HFF-Myc (cell line): ENCODE results near the gene BIN1.

Experiments
- DNase-seq: peaks from one replicate; pipeline ENCODE4 v3.0.0-alpha.2; 2011; ENCODE audit warnings: low read depth; ENCODE audit errors: extremely low read depth
- H3K4me3 ChIP-seq: replicated peaks from 2 replicates; pipeline ENCODE4 v1.5.1; 2011; ENCODE audit warnings: low read depth, mild to moderate bottlenecking, control low read depth, low read length
- CTCF ChIP-seq: IDR thresholded peaks from 2 replicates; pipeline ENCODE4 v1.5.1; 2012; ENCODE audit warnings: mild to moderate bottlenecking, low read depth, low read length, control low read depth; ENCODE audit errors: missing control alignments

The BIN1 gene

GRCh38 chr2:127048969-127049897 lies 57.7 kb downstream of the BIN1 start:
- no peak for TF ChIP-seq CTCF
- no peak for DNase-seq
- H3K4me3 ChIP-seq = no peak overlapping the region

GRCh38 chr2:127048618-127048935 lies 58.4 kb downstream of the BIN1 start:
- no peak for TF ChIP-seq CTCF
- H3K4me3 ChIP-seq = no peak overlapping the region
- DNase-seq = no peak

- no peak for TF ChIP-seq CTCF
- DNase-seq = no peak
Observed at GRCh38 chr2:127047716-127048617, 59.0 kb downstream of the BIN1 start.

GRCh38 chr2:127047054-127047453 lies 59.9 kb downstream of the BIN1 start:
- TF ChIP-seq CTCF = no peak
- no peak for DNase-seq

More at GRCh38 chr2:127047716-127048617, 59.0 kb downstream of the BIN1 start:
- H3K4me3 ChIP-seq = no peak overlapping the region

GRCh38 chr2:127046579-127046978 lies 60.4 kb downstream of the BIN1 start:
- no peak for DNase-seq
- no peak overlapping the region for H3K4me3 ChIP-seq
- no peak for TF ChIP-seq CTCF

More at GRCh38 chr2:127047054-127047453, 59.9 kb downstream of the BIN1 start:
- no peak overlapping the region for H3K4me3 ChIP-seq

GRCh38 chr2:127045792-127046501 lies 61.0 kb downstream of the BIN1 start:
- TF ChIP-seq CTCF = no peak
- no peak overlapping the region for H3K4me3 ChIP-seq
- DNase-seq = no peak
